GM21717 (cell line): ENCODE measurements around the gene HIF1A.
"Not testable (repeated sequence)": the region's sequence is repeated elsewhere in the genome, so short reads cannot be mapped to it uniquely, and the experiment has no call there.

Source experiments
- ATAC-seq: cut with Tn5 transposase; IDR thresholded peaks from one replicate; pipeline ENCODE4 v1.9.1; 2021; ENCODE audit warnings: mild to moderate bottlenecking, moderate library complexity; ENCODE audit not compliant: unreplicated experiment

Gene HIF1A

DNA sequence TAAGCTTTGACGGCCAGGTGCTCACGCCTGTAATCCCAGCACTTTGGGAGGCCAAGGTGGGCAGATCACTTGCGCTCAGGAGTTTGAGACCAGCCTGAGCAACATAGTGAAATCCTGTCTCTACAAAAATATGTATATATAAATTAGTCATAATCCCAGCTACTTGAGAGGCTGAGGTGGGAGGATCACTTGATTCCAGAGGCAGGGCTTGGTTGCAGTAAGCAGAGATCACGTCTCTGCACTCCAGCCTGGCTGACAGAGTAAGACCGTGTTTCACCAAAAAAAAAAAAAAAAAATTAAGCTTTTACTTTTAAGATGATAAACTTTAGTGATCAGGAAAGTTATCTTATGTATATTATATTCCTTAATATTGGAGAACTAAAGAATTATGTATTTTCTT, 48.9 kb downstream of the HIF1A start:
- ATAC-seq = no peak

DNA sequence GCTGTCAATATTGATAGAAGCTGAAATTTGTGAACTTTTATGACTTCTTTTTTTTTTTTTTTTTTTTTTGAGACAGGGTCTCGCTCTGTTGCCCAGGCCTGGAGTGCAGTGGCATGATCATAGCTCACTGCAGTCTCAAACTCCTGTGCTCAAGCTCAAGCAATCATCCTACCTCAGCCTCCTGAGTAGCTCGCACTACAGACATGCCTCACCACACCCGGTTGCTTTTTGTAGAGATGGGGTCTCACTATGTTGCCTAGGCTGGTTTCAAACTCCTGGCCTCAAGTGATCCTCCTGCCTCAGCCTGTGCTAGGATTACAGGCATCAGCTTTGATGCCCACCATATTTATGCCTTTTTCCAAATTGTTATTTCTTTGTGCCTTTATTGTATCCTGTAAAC, 51.0 kb downstream of the HIF1A start:
- not testable (repeated sequence) for ATAC-seq

DNA sequence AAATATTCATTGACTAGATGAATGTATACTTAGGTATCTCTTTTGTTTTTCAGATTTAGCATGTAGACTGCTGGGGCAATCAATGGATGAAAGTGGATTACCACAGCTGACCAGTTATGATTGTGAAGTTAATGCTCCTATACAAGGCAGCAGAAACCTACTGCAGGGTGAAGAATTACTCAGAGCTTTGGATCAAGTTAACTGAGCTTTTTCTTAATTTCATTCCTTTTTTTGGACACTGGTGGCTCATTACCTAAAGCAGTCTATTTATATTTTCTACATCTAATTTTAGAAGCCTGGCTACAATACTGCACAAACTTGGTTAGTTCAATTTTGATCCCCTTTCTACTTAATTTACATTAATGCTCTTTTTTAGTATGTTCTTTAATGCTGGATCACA, 51.6 kb downstream of the HIF1A start:
- ATAC-seq = no peak

DNA sequence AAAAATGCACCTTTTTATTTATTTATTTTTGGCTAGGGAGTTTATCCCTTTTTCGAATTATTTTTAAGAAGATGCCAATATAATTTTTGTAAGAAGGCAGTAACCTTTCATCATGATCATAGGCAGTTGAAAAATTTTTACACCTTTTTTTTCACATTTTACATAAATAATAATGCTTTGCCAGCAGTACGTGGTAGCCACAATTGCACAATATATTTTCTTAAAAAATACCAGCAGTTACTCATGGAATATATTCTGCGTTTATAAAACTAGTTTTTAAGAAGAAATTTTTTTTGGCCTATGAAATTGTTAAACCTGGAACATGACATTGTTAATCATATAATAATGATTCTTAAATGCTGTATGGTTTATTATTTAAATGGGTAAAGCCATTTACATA, 52.0 kb downstream of the HIF1A start:
- ATAC-seq = no peak

DNA sequence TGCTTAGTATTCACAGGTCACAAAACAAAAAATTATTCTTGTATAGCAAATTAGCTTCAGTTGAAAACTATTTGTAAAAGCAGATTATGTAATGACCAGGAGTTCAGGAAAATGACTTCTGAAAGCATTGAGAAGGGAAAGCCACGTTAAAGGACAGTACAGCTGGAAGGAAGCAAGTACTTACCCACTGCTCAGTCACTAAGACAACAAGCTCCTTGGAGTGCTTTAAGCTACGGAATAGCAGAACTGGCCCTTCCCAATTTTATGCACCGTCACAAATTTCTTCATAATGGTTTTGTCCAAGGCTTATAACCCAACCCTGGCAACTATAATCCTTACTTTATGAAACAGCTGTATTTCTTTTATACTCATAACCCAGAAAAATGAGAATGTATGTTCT, 54.0 kb downstream of the HIF1A start:
- no peak for ATAC-seq

DNA sequence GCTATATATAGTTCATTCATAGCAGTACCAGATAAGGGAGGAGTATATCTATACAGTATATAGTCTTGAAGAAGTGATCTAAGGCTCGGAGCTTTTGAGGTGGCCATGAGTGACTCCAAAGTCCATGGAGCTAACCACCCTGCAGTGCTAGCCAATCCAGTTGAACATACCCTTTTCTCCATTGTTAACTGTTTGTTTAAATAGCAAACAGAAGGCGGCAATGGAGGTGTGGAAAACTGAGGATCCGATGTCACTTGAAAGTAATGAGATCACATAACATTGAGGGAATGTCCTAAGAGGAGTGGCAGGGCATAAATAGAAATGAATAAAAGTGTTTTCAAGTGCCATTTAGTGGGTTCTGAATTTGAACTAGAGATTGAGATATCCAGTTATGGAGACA, 54.6 kb downstream of the HIF1A start:
- ATAC-seq = no peak

DNA sequence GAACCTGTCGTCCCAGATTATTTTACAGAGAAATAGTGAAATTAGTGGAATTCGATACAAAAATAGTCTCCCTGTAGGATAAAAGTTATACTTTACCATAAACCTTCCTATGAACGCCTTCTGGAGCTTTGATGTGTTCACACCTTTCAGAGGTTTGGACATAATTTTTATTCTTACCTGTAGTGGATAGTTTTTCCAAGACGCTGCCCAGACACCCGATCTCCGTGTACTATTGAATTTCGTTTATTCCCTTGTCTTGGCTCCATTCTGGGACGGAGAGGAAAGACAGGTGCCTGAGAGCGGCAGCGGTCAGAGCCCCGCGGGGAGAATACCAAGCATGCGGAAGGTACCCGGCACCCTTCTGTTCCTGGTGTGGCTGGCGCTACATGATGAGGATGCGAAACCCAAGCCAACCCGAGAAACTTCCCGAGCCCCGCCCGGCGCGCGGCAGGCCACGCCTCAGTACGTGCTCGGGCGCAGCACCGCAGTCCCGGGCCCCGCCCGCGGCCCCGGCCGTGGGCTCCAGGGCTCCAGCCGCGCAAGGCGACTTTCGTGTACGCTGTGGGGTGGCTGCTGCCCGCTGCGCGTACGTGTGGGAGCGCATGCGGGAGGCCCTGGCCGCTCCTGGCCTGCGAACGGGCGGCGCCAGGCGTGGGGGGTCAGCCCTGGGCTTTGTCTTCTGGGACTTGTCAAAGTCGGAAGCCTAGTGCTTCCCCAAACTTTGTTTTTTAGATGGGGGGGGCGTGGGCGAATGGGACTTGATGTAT, 55.6 kb downstream of the HIF1A start:
- peak; percentile 93 for ATAC-seq

DNA sequence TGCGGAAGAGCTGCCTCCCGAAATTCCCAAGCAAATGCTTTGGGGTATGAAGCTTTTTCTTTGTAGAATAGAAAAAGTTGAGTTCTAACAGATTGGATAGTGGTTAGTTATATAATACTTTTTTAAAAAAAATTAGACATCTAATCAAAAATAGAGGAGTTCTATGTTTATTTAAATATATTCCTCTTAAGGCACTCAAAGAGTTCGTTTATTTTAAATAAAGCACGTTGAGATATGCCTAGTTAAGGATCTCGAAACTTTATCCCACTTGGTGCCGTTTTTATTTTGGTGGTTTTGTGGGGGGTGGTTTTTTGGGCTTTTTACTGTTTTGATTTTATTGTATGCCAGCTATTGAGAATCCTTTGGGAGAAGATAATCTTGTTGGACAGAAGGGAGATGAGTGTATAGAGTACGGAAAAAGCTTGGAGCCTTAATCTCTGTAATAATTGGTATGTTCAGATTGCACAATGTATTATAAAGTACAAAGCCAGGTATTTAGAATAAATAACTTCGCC, 56.2 kb downstream of the HIF1A start:
- ATAC-seq = no peak

DNA sequence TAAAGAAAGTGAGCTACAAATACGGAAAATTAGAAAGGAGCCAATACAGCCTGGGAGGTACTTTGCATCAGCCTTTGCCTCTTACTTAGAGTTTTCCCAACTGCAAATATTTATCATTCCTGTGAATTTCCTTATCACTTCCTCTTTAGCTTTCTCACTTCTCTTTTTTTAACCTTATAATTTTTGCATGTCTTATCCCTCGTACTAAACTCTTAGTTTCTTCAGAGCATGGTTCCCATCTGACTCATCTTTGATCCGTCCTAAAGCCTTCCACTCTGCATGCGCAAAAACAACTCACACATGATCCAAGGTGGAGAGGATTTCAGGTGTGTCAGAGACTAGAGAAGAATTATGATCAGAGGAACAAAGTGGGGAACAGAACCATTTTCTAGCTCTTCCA, 57.3 kb downstream of the HIF1A start:
- ATAC-seq = peak; percentile 51

DNA sequence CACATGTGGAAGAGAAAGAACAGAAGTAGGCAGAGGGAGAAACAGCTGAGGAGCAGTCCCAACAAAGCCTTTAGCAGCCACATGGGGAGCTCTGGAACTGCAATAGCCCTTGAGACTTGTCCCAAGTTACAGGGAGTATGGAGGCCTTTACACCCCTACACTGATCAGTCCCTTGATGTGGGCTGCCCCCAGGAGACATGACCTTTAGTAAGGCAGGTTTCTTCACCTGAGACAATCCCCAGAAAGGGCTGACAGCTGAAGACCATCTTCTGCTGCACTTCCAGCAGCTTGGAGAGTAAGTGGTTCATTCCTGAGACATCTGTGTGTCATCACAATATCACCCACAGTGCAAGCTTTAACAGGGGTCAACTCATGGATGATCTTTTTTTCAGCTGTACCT, 58.3 kb downstream of the HIF1A start:
- ATAC-seq = no peak

DNA sequence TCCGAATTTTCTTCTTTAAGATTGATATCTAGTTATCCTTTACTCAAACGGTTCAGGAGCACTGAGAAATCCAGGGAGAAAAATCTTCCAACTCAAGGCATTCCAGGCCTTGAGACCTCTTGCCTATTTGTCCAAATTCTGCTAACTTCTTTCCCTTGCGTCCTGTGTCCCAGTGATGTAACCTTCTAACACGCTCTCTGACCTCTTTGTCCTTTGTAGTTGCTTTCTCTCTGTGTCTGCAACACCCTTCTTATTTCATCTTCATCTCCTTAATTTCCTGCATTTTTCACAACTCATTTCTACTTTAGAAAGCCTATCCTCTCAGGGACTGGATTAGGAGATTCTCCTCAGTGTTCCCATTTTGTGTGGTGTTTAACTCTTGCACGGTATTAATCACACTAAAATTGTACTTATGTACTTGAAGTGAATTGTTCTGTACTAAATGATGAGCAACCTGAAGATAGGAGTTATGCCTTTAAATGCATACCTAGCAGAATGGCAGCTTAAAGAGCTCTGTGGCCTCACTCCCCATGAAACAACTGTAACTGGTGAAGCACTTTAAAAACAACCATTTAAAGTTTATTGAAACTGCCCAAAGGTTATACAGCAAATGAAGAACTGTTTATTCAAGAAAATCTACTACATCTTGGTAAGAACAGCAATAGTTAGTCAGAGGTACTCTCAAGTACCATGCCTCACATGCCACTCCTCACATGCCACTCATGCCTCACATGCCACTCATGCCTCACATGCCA, 59.5 kb downstream of the HIF1A start:
- ATAC-seq = no peak

DNA sequence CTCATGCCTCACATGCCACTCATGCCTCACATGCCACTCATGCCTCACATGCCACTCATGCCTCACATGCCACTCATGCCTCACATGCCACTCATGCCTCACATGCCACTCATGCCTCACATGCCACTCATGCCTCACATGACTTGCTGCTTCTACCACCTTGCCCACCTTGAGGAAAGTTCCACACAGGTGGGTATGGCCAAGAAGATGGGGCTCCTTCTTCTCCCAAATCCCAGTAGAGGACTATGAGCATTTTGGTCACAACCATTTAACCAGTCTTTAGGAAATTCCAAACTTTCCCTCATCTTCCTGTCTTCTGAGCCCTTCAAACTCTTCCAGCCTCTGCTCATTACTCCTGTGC, 60.0 kb downstream of the HIF1A start:
- not testable (repeated sequence) for ATAC-seq

DNA sequence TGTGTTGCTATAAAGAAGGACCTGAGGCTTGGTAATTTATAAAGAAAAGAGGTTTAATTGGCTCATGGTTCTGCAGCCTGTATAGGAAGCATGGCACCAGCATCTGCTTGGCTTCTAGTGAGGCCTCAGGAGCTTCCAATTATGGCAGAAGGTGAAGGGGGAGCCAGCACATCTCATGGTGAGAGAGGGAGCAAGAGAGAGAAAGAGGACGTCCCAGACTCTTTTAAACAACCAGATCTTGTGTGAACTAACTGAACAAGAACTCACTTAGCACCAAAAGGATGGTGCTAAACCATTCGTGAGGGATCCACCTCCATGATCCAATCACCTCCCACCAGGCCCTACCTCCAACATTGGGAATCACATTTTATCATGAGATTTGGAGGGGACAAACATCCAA, 60.8 kb downstream of the HIF1A start:
- ATAC-seq = no peak

DNA sequence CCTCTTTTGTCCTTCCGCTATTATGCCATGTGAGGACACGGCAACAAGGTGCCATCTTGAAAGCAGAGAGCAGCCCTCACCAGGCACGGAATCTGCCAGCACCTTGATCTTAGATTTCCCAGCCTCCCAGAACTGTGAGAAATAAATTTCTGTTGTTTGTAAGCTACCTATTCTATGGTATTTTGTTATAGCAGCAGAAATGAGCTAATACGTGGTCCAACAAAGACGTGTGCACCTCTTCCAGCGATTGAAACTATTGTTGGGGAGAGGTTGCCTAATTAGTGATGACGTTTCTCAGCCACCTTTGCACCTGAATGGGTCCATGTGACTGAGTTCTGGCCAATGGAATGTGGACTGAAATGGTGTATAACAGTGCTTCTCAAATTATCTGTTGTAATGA, 64.6 kb downstream of the HIF1A start:
- ATAC-seq = no peak

DNA sequence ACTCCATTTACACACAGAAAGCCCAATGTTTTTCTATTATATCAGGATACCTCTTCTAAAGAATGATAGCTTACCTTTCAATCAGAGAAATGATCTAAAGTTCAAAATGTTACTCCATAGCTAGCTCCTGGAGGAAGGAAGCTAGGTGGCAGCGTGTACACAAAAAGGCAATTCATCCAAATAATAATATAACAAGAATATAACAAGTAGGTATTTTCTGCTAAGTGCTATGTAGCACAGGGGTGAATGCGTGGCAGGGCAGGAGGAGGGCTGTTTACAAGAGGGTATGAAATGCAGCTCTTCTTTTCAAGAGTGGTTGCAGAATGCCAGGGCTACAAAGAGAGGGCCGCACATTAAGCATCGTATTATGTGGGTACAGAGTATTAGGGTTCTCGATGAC, 66.2 kb downstream of the HIF1A start:
- peak; percentile 1 for ATAC-seq

DNA sequence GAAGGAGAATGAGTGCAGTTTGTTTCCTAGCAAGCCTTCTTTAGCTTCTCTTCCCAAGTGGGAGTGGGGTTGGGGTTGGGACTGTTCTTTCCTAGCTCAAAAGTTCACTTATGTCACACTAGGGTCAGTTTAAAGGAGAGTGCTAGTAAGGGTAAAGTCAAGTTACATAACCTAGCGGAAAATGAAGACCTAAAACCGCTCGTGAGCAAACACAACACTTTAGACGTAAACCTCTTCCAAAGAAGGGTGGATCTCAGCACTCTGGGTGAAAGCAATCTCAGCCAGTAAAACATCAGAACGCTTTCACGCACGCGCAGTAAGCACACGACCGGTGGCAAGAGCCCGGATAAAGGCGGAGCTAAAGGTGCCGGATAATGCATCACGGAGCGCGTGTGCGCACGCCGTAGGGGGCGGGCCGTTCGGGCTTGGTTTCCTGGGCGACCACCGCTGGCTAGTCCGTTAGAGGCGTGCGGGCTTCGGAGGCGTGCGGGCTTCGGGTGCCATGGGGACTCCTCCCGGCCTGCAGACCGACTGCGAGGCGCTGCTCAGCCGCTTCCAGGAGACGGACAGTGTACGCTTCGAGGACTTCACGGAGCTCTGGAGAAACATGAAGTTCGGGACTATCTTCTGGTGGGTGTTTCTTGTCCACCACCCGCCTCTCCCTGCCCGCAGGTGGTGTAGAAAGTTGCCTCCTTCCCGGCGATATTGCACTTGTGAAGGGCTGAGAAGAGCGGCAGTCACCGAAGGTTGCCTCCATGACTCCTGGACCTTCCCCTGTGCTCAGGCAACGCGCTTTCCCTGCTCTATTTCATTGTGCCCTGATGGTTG, 66.9 kb downstream of the HIF1A start, which contains the start of gene SNAPC1:
TSS of gene SNAPC1 (plus strand) at position 462 of the 828 bp plus-strand sequence. CDS start at position 503, 41 bp downstream.
- peak; percentile 97 for ATAC-seq

DNA sequence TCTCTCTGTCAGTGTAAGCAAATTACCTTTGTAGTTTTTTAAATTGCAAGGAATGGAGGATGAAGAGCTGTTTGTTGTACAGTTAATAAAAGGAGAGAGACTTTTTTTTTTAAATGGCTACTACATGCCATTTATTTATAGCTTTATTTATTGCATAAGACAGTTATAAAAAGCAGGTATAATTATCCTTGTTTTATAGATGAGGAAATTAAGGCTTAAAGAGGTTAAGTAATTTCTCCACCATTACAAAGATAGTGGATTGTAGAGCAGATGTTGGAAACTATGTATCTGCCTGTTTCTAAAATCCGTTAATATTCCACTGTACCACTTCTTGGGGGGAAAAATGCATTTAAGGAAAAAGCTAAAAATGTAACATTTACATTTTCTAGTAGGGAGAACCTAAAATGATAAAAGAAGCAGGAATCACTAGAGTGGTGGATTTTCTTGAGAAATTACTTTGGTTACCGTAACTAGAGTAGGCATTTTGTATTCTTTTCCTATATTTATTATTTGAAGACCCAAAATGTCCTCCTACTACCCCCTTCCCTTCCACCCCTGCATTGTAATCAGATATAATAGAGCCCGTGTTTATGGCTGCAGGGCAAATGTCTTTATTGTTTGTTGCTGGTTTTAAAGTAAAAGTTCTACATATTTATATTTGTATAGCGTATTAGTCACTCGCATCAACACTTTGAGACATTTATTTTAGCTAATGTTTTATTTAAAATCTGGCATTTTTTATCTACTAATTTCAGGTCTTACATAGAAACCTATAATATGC, 69.2 kb downstream of the HIF1A start:
- no peak for ATAC-seq

DNA sequence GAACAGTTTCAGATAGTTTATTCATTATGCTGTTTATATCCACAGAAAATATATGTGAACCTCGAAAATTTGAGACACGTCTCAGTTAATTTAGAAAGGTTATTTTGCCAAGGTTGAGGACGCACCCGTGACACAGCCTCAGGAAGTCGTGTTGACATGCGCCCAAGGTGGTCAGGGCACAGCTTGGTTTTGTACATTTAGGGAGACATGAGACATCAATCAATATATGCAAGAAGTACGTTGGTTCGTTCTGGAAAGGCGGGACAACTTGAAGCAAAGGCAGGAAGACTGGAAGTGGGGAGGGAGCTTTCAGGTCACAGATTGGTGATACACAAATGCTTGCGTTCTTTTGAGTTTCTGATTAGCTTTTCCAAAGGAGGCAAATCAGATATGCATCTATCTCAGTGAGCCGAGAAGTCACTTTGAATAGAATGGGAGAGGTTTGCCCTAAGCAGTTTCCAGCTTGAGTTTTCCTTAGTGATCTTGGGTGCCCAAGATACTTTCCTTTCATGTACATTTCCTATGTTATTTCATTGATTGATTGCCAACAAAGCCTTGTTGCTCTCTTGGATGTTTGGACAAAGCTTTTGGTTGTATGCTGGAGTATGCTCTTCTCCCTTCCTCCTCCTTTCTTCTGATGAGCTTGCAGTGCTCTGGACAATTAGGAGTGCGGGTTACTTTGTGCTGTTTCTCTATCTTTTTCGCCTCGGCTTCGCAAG, 70.1 kb downstream of the HIF1A start:
- no peak for ATAC-seq

DNA sequence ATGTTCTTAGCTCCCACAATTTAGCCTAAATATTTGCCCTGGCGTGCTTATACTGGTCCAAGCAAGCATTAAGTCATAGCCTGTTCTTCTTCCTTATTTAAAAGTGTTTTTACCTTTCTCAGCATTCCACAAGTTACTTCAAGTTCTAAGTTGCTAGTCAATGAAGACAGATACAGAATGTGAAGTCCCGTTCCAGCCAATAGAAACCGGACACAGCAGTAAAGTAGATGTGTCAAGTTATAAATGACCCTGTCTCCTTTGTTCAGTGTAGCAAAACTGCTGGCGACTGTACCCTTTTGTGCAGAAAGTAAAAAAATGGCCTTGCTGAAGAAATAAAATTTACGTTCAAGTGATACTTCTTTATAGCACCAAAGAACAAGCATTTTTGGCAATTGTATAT, 70.8 kb downstream of the HIF1A start:
- ATAC-seq = no peak

DNA sequence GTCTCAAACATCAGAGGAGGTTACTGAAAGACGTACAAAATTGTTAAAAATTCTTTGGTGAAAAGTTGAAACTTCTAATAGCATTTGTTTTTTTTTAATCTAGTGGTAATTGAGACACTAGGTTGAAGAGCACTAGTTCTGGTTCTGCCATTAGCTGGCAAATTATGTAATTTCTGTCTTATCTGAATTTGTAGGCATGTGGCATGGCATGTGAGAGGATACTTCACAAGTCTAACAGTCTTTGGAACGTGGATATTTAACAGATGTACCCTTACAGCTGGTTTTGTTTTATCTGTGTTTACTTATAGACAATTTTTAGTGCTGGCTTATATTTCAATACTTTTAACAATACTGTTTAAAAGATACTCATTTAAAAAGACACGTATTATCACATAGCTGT, 72.9 kb downstream of the HIF1A start:
- no peak for ATAC-seq
